Measurements from ENCODE around the gene GPATCH8. TPM values are rescaled to one million over a fixed set of nuclear protein-coding genes. Genes with fewer than 3 reads are reported as not detected.
"Not testable (repeated sequence)": the region's sequence is repeated elsewhere in the genome, so short reads cannot be mapped to it uniquely, and the experiment has no call there.

GPATCH8 gene
- total RNA-seq, 4 donors from 2014 or later, result 39.6 to 91.6 (median 48.3) TPM

GRCh38 chr17:44522883-44523671 lies 19.9 kb upstream of the GPATCH8 start:
- no peak overlapping the region for H3K4me3 ChIP-seq
- H3K27ac ChIP-seq, result no peak overlapping the region
- H3K4me1 ChIP-seq, result no peaks in the 10 kb centered on the region
- no peaks in the 10 kb centered on the region for H3K27me3 ChIP-seq
- peak; percentile 43 to 79 (median 72) for DNase-seq
- peak in 5 of 6 experiments; percentile 2 to 56 (median 53) for TF ChIP-seq CTCF (IDR thresholded peaks at IDR 0.05)
- no peak for TF ChIP-seq POLR2A (IDR thresholded peaks at IDR 0.05)
- H3K36me3 ChIP-seq, result no peaks in the 10 kb centered on the region
- H3K9me3 ChIP-seq, result no peaks in the 10 kb centered on the region

GRCh38 chr17:44518032-44518431 lies 14.8 kb upstream of the GPATCH8 start:
- TF ChIP-seq CTCF (IDR thresholded peaks at IDR 0.05), result no peak
- TF ChIP-seq POLR2A (IDR thresholded peaks at IDR 0.05), result no peak
- DNase-seq, result no peak
- Histone ChIP-seq H3K27me3 (no peaks in the 10 kb centered on the region), H3K36me3 (no peaks in the 10 kb centered on the region), H3K4me3 (no peak overlapping the region), H3K4me1 (no peaks in the 10 kb centered on the region), H3K9me3 (no peaks in the 10 kb centered on the region), H3K27ac (no peak overlapping the region)

- H3K36me3 ChIP-seq, H3K9me3 ChIP-seq, H3K27me3 ChIP-seq, DNase-seq, H3K27ac ChIP-seq, H3K4me3 ChIP-seq, H3K4me1 ChIP-seq: not testable (repeated sequence)
These were observed 8.3 kb upstream of the GPATCH8 start for GRCh38 chr17:44511241-44512134.

- H3K4me1 ChIP-seq, H3K27me3 ChIP-seq, H3K36me3 ChIP-seq, H3K27ac ChIP-seq, DNase-seq, H3K4me3 ChIP-seq, H3K9me3 ChIP-seq: not testable (repeated sequence)
These were observed 3.9 kb upstream of the GPATCH8 start for GRCh38 chr17:44506939-44507604.

GRCh38 chr17:44502598-44503146 lies 534 bp downstream of the GPATCH8 start:
- Histone ChIP-seq H3K4me3 (peak overlapping the region; percentile 63 to 88 (median 68)), H3K27ac (peak overlapping the region; percentile 79 to 93 (median 82)), H3K4me1 (peaks cover 0 to 40% (median 2%) of the 10 kb centered on the region in 4 donors), H3K9me3 (no peaks in the 10 kb centered on the region), H3K36me3 (no peaks in the 10 kb centered on the region), H3K27me3 (no peaks in the 10 kb centered on the region)
- TF ChIP-seq POLR2A (IDR thresholded peaks at IDR 0.05) (no peak), CTCF (IDR thresholded peaks at IDR 0.05) (no peak)
- DNase-seq, result peak in 2 of 3 donors; percentile 26 to 52

GRCh38 chr17:44501866-44502375 lies 1.3 kb downstream of the GPATCH8 start:
- Histone ChIP-seq H3K27ac (peak overlapping the region in 1 of 4 donors; percentile 81), H3K4me1 (peaks cover 0 to 40% (median 2%) of the 10 kb centered on the region in 4 donors), H3K27me3 (no peaks in the 10 kb centered on the region), H3K9me3 (no peaks in the 10 kb centered on the region), H3K4me3 (peak overlapping the region in 3 of 4 donors; percentile 63 to 88 (median 65)), H3K36me3 (no peaks in the 10 kb centered on the region)
- no peak for TF ChIP-seq POLR2A (IDR thresholded peaks at IDR 0.05)
- TF ChIP-seq CTCF (IDR thresholded peaks at IDR 0.05), result no peak
- DNase-seq, result no peak

All from Peyer's patch (tissue), 4 donors.